HepG2 (cell line): ENCODE data around the gene LIMCH1. TPM values are rescaled to one million over a fixed set of nuclear protein-coding genes. Genes with fewer than 3 reads are reported as not detected.

ENCODE experiments used
- ATAC-seq: fragments of 200-7000 bp; cut with Tn5 transposase; 3 replicates; pipeline ENCODE4 v1.9.1; 2020; ENCODE audit warnings: mild to moderate bottlenecking, moderate library complexity
- BruUV-seq: library from RNA; stranded (reverse); fragments of 400-500 nt; replicated peaks from 2 replicates; lab custom pipeline; 2021; lab: Mats Ljungman, UMichigan
- CTCF ChIA-PET: fragments of 300-600 bp; formaldehyde crosslinking; extraction: SDS; loops from one replicate; lab custom pipeline; 2021; ENCODE audit warnings: low total read pairs, inconsistent platforms, low intra/inter-chr PET ratio; lab: Yijun Ruan, JAX
- POLR2A ChIA-PET: fragments of 350-600 bp; sonication (Branson Sonifier 250); formaldehyde crosslinking; loops from one replicate; lab custom pipeline; 2020; ENCODE audit warnings: antibody characterized with exemption, inconsistent platforms; lab: Yijun Ruan, JAX
- DNase-seq: peaks from one replicate; pipeline ENCODE4 v3.0.0-alpha.2; 2015; ENCODE audit warnings: low spot score
- FAIRE-seq: peaks from 3 replicates; lab custom pipeline; 2011; peaks lifted over from hg19 to GRCh38; lab: Jason Lieb, UNC
- H2AFZ ChIP-seq: one replicate; pipeline ENCODE4 v1.6.1; 2011; ENCODE audit warnings: low read length, inconsistent platforms
- H3K27ac ChIP-seq: fragments of 300-600 bp; 3 replicates; pipeline ENCODE4 v1.8.0; 2011; ENCODE audit warnings: mixed run types, mild to moderate bottlenecking, mixed read lengths, low read length, inconsistent platforms; ENCODE audit not compliant: insufficient read depth; ENCODE audit errors: extremely low read length
- H3K27me3 ChIP-seq, 2 experiments: fragments of 200-600 bp in 1 of 2; 2 replicates in 1 of 2; 3 replicates in 1 of 2; pipeline versions ENCODE4 v1.6.0 to v1.8.0; 2011; ENCODE audit warnings: low read length in 2 of 2, mild to moderate bottlenecking in 2 of 2, moderate library complexity in 2 of 2, inconsistent platforms in 1 of 2; ENCODE audit not compliant: insufficient read depth in 2 of 2, control insufficient read depth in 1 of 2
- H3K36me3 ChIP-seq, 2 experiments: fragments of 200-600 bp in 1 of 2; replicated peaks in 1 of 2; 2 replicates in 1 of 2; 3 replicates in 1 of 2; pipeline versions ENCODE4 v1.5.1 to v1.8.0; 2011; ENCODE audit warnings: low read length in 2 of 2, inconsistent platforms in 1 of 2; ENCODE audit not compliant: insufficient read depth in 2 of 2, control insufficient read depth in 1 of 2
- H3K4me1 ChIP-seq: 2 replicates; pipeline ENCODE4 v1.5.1; 2012; ENCODE audit warnings: low read length, inconsistent platforms; ENCODE audit not compliant: insufficient read depth
- H3K4me2 ChIP-seq: 2 replicates; pipeline ENCODE4 v1.6.0; 2011; ENCODE audit warnings: low read depth, low read length, inconsistent platforms
- H3K4me3 ChIP-seq, 3 experiments: fragments of 200-600 bp in 1 of 3; sonication (generic), shearing (Covaris generic) in 1 of 3; replicated peaks in 1 of 3; 2 replicates each; pipeline ENCODE4 v1.5.1; 2011 to 2016; ENCODE audit warnings: low read length in 3 of 3, inconsistent platforms in 2 of 3, low read depth in 2 of 3, mild to moderate bottlenecking in 2 of 3, control low read depth in 1 of 3, mixed read lengths in 1 of 3; ENCODE audit not compliant: insufficient read depth in 1 of 3
- H3K79me2 ChIP-seq: one replicate; pipeline ENCODE4 v1.6.1; 2011; ENCODE audit warnings: low read length, inconsistent platforms; ENCODE audit not compliant: insufficient read depth
- H3K9ac ChIP-seq: 2 replicates; pipeline ENCODE4 v1.6.0; 2011; ENCODE audit warnings: mild to moderate bottlenecking, low read depth, low read length, inconsistent platforms; ENCODE audit not compliant: insufficient read depth
- H3K9me3 ChIP-seq: 2 replicates; pipeline ENCODE4 v1.5.1; 2012; ENCODE audit warnings: mild to moderate bottlenecking, low read length
- H4K20me1 ChIP-seq: 2 replicates; pipeline ENCODE4 v1.6.0; 2011; ENCODE audit warnings: inconsistent platforms, mild to moderate bottlenecking, low read length, moderate library complexity; ENCODE audit not compliant: insufficient read depth
- CCDC6 ChIP-seq: sonication (generic); formaldehyde crosslinking; IDR thresholded peaks from 2 replicates; pipeline ENCODE4 v1.8.1; 2022; ENCODE audit warnings: mild to moderate bottlenecking, missing genetic modification reagents, moderate library complexity
- FOSL1 ChIP-seq: sonication (generic); formaldehyde crosslinking; IDR thresholded peaks from 2 replicates; pipeline ENCODE4 v1.9.0; 2021; ENCODE audit warnings: missing genetic modification reagents, borderline replicate concordance
- HCFC1 ChIP-seq: fragments of 150-350 bp; IDR thresholded peaks from 2 replicates; pipeline ENCODE4 v1.6.1; 2014; ENCODE audit warnings: low read depth, low read length
- HNRNPUL1 ChIP-seq: fragments of 200-400 bp; formaldehyde crosslinking; IDR thresholded peaks from 2 replicates; pipeline ENCODE4 v1.6.1; 2017; ENCODE audit warnings: low read depth, mild to moderate bottlenecking, low read length, moderate library complexity
- HOXA7 ChIP-seq: sonication (generic); formaldehyde crosslinking; IDR thresholded peaks from 2 replicates; pipeline ENCODE4 v1.8.1; 2022; ENCODE audit warnings: mild to moderate bottlenecking, missing genetic modification reagents, moderate library complexity
- ISX ChIP-seq: sonication (generic); formaldehyde crosslinking; conservative IDR thresholded peaks from 2 replicates; pipeline ENCODE4 v1.5.0; 2020; ENCODE audit warnings: missing genetic modification reagents
- KLF15 ChIP-seq: sonication (generic); formaldehyde crosslinking; IDR thresholded peaks from 2 replicates; pipeline ENCODE4 v1.8.1; 2023; ENCODE audit warnings: borderline replicate concordance, mild to moderate bottlenecking, inconsistent platforms, missing genetic modification reagents, mixed read lengths
- MZF1 ChIP-seq: sonication (generic); formaldehyde crosslinking; IDR thresholded peaks from 2 replicates; pipeline ENCODE4 v1.8.1; 2023; ENCODE audit warnings: mild to moderate bottlenecking, missing genetic modification reagents, borderline replicate concordance
- NCOA5 ChIP-seq: sonication (generic); formaldehyde crosslinking; IDR thresholded peaks from 2 replicates; pipeline ENCODE4 v1.4.0; 2020; ENCODE audit warnings: missing genetic modification reagents
- POGZ ChIP-seq: sonication (generic); formaldehyde crosslinking; IDR thresholded peaks from 2 replicates; pipeline ENCODE4 v1.4.0; 2020; ENCODE audit warnings: mild to moderate bottlenecking, missing genetic modification reagents
- REL ChIP-seq: sonication (generic); formaldehyde crosslinking; conservative IDR thresholded peaks from 2 replicates; pipeline ENCODE4 v1.8.0; 2022; ENCODE audit warnings: mild to moderate bottlenecking, missing genetic modification reagents, moderate library complexity
- TCF7 ChIP-seq: sonication (generic); IDR thresholded peaks from 2 replicates; pipeline ENCODE4 v1.6.1; 2016; ENCODE audit warnings: antibody characterized with exemption, low read depth
- THAP11 ChIP-seq: IDR thresholded peaks from 2 replicates; pipeline ENCODE4 v1.6.1; 2016; ENCODE audit warnings: missing biosample characterization, missing genetic modification reagents
- THRA ChIP-seq: sonication (generic); formaldehyde crosslinking; IDR thresholded peaks from 2 replicates; pipeline ENCODE4 v1.4.0; 2020; ENCODE audit warnings: missing genetic modification reagents, borderline replicate concordance
- THYN1 ChIP-seq: sonication (generic); formaldehyde crosslinking; IDR thresholded peaks from 2 replicates; pipeline ENCODE4 v1.8.1; 2023; ENCODE audit warnings: low read depth, mild to moderate bottlenecking, moderate library complexity, missing genetic modification reagents, borderline replicate concordance
- XBP1 ChIP-seq: sonication (generic); formaldehyde crosslinking; IDR thresholded peaks from 2 replicates; pipeline ENCODE4 v1.5.0; 2020; ENCODE audit warnings: missing genetic modification reagents
- ZNF264 ChIP-seq: sonication (generic); formaldehyde crosslinking; IDR thresholded peaks from 2 replicates; pipeline ENCODE4 v1.4.0; 2020; ENCODE audit warnings: missing genetic modification reagents
- ZNF550 ChIP-seq: sonication (generic); formaldehyde crosslinking; IDR thresholded peaks from 2 replicates; pipeline ENCODE4 v1.4.0; 2020; ENCODE audit warnings: mild to moderate bottlenecking, missing genetic modification reagents, borderline replicate concordance
- ZNF672 ChIP-seq: sonication (generic); formaldehyde crosslinking; IDR thresholded peaks from 2 replicates; pipeline ENCODE4 v1.8.1; 2022; ENCODE audit warnings: missing genetic modification reagents
- WGBS: methylation state at CpG from one replicate; pipeline ENCODE4 v1.1.6; 2017; ENCODE audit warnings: low lambda C conversion rate; 5-methylcytosine and 5-hydroxymethylcytosine counted together
- in situ Hi-C: cut with HindIII; loops from 2 replicates; pipeline ENCODE4 v1.10.0; 2017; ENCODE audit warnings: low pct_unique_long_range_greater_than_20kb; ENCODE audit not compliant: extremely low pct_ligation_motif_present
- intact Hi-C: fragments of 100-400 bp; cut with micrococcal nuclease; formaldehyde crosslinking; loops from one replicate; pipeline ENCODE4 v1.10.0; 2022; ENCODE audit not compliant: unreplicated experiment
- polyA plus RNA-seq, 8 experiments: library from polyadenylated mRNA; depleted of rRNA in 3 of 8; stranded (reverse) in 7 of 8; unstranded in 1 of 8; fragments of >200 nt; fragmentation: Illumina TruSeq in 4 of 8; extraction: Trizol in 4 of 8; gene quantifications; 2 replicates each; pipeline versions ENCODE4 v1.2.1 to v1.2.3, GENCODE V29; 2011 to 2016; ENCODE audit warnings: low read depth in 4 of 8, missing spikeins in 1 of 8, mixed read lengths in 1 of 8; ENCODE audit not compliant: insufficient read depth in 1 of 8
- total RNA-seq, 5 experiments: library from RNA; depleted of rRNA; stranded (reverse); fragments of >200 nt; fragmentation: Illumina TruSeq; extraction: Trizol; gene quantifications; 2 replicates each; pipeline ENCODE4 v1.2.3, GENCODE V29; 2016; ENCODE audit warnings: low read depth in 1 of 5
- TF ChIP-seq, protein P1 (sequence below): sonication (generic); formaldehyde crosslinking; IDR thresholded peaks from 2 replicates; pipeline ENCODE4 v1.4.0; 2020; ENCODE audit warnings: missing genetic modification reagents, mild to moderate bottlenecking, borderline replicate concordance
- TF ChIP-seq, protein P2 (sequence below): sonication (generic); formaldehyde crosslinking; IDR thresholded peaks from 2 replicates; pipeline ENCODE4 v1.4.0; 2020; ENCODE audit warnings: low read depth, mild to moderate bottlenecking, missing genetic modification reagents
- TF ChIP-seq, protein P3 (sequence below): sonication (generic); formaldehyde crosslinking; IDR thresholded peaks from 2 replicates; pipeline ENCODE4 v1.5.0; 2020; ENCODE audit warnings: mild to moderate bottlenecking, missing genetic modification reagents

The LIMCH1 gene
- total and polyA plus RNA-seq, 2 of the 13 experiments (the other 11 are each of a cell fraction or from before 2014, with no cell fraction given) = 0.04 TPM; not detected in 1

GRCh38 chr4:41597494-41597893, 59.5 kb downstream of the LIMCH1 start (continued):
- no peak for TF ChIP-seq HNRNPUL1
- TF ChIP-seq REL = no peak
- TF ChIP-seq FOSL1 (CRISPR knock-in tag) = no peak
- TF ChIP-seq, protein P1, sequence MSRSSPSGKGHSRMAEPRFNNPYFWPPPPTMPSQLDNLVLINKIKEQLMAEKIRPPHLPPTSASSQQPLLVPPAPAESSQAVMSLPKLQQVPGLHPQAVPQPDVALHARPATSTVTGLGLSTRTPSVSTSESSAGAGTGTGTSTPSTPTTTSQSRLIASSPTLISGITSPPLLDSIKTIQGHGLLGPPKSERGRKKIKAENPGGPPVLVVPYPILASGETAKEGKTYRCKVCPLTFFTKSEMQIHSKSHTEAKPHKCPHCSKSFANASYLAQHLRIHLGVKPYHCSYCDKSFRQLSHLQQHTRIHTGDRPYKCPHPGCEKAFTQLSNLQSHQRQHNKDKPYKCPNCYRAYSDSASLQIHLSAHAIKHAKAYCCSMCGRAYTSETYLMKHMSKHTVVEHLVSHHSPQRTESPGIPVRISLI (CRISPR knock-in tag) = no peak
- TF ChIP-seq CCDC6 (CRISPR knock-in tag) = no peak
- TF ChIP-seq ZNF264 = no peak
- TF ChIP-seq KLF15 (CRISPR knock-in tag) = no peak
- TF ChIP-seq, protein P2, sequence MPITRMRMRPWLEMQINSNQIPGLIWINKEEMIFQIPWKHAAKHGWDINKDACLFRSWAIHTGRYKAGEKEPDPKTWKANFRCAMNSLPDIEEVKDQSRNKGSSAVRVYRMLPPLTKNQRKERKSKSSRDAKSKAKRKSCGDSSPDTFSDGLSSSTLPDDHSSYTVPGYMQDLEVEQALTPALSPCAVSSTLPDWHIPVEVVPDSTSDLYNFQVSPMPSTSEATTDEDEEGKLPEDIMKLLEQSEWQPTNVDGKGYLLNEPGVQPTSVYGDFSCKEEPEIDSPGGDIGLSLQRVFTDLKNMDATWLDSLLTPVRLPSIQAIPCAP = no peak

- Histone ChIP-seq H3K4me1 (no peaks in the 10 kb centered on the region), H3K27me3 (no peaks in the 10 kb centered on the region; a peak in 1 of 5 replicates), H3K27ac (no peak overlapping the region), H4K20me1 (no peaks in the 10 kb centered on the region), H3K36me3 (no peaks in the 10 kb centered on the region), H3K9me3 (no peaks in the 10 kb centered on the region), H2AFZ (no peak overlapping the region), H3K79me2 (no peaks in the 10 kb centered on the region), H3K9ac (no peak overlapping the region), H3K4me3 (no peak overlapping the region), H3K4me2 (no peak overlapping the region)
- FAIRE-seq (no peak), ATAC-seq (no peak), DNase-seq (no peak)
- ChIA-PET POLR2A (no interaction called here), CTCF (no interaction called here)
- 0% methylated on average over 2 of the region's 2 CpGs for WGBS
- intact Hi-C loops = no loop called here
- in situ Hi-C loops = no loop called here
- BruUV-seq = no TSS peak
- TF ChIP-seq, protein P3, sequence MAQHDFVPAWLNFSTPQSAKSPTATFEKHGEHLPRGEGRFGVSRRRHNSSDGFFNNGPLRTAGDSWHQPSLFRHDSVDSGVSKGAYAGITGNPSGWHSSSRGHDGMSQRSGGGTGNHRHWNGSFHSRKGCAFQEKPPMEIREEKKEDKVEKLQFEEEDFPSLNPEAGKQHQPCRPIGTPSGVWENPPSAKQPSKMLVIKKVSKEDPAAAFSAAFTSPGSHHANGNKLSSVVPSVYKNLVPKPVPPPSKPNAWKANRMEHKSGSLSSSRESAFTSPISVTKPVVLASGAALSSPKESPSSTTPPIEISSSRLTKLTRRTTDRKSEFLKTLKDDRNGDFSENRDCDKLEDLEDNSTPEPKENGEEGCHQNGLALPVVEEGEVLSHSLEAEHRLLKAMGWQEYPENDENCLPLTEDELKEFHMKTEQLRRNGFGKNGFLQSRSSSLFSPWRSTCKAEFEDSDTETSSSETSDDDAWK (CRISPR knock-in tag) = no peak
- TF ChIP-seq ISX (CRISPR knock-in tag) (no peak), NCOA5 (CRISPR knock-in tag) (no peak), MZF1 (CRISPR knock-in tag) (no peak), HOXA7 (CRISPR knock-in tag) (no peak), TCF7 (no peak), XBP1 (CRISPR knock-in tag) (no peak), ZNF672 (CRISPR knock-in tag) (no peak), HCFC1 (no peak), ZNF550 (CRISPR knock-in tag) (no peak), THYN1 (CRISPR knock-in tag) (no peak), THAP11 (CRISPR knock-in tag) (no peak), POGZ (CRISPR knock-in tag) (no peak), THRA (CRISPR knock-in tag) (no peak)
Observed at GRCh38 chr4:41598580-41598979, 60.6 kb downstream of the LIMCH1 start.
